ENCODE results near the gene PCDHB11.
"Not testable (repeated sequence)": the region's sequence is repeated elsewhere in the genome, so short reads cannot be mapped to it uniquely, and the experiment has no call there.

GRCh38 chr5:141214583-141214982, 15.2 kb downstream of the PCDHB11 start:
- not testable (repeated sequence) for TF ChIP-seq EZH2 (IDR thresholded peaks at IDR 0.05; ENCODE audit: borderline replicate concordance, low read length); CTCF (IDR thresholded peaks at IDR 0.05; ENCODE audit: low read length)
